ENCODE data around the gene TESK1. TPM values are rescaled to one million over a fixed set of nuclear protein-coding genes. Genes with fewer than 3 reads are reported as not detected.
"Not testable (repeated sequence)": the region's sequence is repeated elsewhere in the genome, so short reads cannot be mapped to it uniquely, and the experiment has no call there.

Gene TESK1
- total and polyA plus RNA-seq, 4 donors, result 13.7 to 46.9 (median 30.5) TPM

GRCh38 chr9:35575478-35575877, 29.6 kb upstream of the TESK1 start:
- peaks cover 0 to 4% (median 0%) of the 10 kb centered on the region in 4 donors for H3K9me3 ChIP-seq (ENCODE audit: control insufficient read depth in 4 of 4, insufficient read depth in 3 of 4, low read length in 3 of 4)
- ATAC-seq (ENCODE audit: insufficient read depth, low FRiP score), result no peak
- H3K27me3 ChIP-seq (ENCODE audit: control insufficient read depth in 3 of 3, insufficient read depth in 3 of 3, low read length in 2 of 3), result no peaks in the 10 kb centered on the region
- no peak overlapping the region for H3K4me3 ChIP-seq
- H3K9ac ChIP-seq (ENCODE audit: insufficient read depth in 1 of 2, low read length in 2 of 2), result no peak overlapping the region
- no peak for TF ChIP-seq CTCF (IDR thresholded peaks at IDR 0.05; ENCODE audit: control extremely low read depth, extremely low read depth)
- whole genome bisulfite sequencing, 2 donors, result 98 to 99% methylated on average over 5 of the region's 5 CpGs
- H3K4me1 ChIP-seq (ENCODE audit: control insufficient read depth in 5 of 5, insufficient read depth in 5 of 5, low read length in 5 of 5), result no peaks in the 10 kb centered on the region
- no peak for DNase-seq
- H3K27ac ChIP-seq (ENCODE audit: low read depth in 1 of 2, low read length in 1 of 2), result no peak overlapping the region
- H3K36me3 ChIP-seq (ENCODE audit: control insufficient read depth in 4 of 4, insufficient read depth in 4 of 4, low read length in 4 of 4), result no peaks in the 10 kb centered on the region

DNA sequence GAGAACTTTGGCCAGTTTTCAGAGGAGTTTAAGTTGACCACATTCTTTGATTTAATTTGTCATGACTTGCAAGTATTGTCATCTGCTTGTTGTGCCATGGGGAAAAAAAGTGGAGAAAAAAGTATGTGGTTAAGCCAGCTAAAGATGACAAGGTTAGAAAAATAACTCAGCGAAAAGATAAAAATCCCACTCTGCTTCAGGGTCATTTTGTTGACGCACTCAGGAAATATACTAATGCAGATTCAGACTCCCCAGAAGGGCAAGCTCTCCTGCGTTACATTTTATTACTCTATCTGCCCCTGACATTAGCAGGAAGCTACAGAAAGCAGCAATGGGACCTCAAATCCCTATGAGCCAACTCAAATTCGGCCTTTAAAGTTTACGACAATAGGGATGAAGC, 27.6 kb upstream of the TESK1 start:
- no peak for TF ChIP-seq CTCF (IDR thresholded peaks at IDR 0.05; ENCODE audit: control extremely low read depth, extremely low read depth)
- Histone ChIP-seq H3K27ac (ENCODE audit: low read depth in 1 of 2, low read length in 1 of 2) (no peak overlapping the region), H3K4me1 (ENCODE audit: control insufficient read depth in 5 of 5, insufficient read depth in 5 of 5, low read length in 5 of 5) (no peaks in the 10 kb centered on the region), H3K27me3 (ENCODE audit: control insufficient read depth in 3 of 3, insufficient read depth in 3 of 3, low read length in 2 of 3) (no peaks in the 10 kb centered on the region), H3K9ac (ENCODE audit: insufficient read depth in 1 of 2, low read length in 2 of 2) (no peak overlapping the region), H3K9me3 (ENCODE audit: control insufficient read depth in 4 of 4, insufficient read depth in 3 of 4, low read length in 3 of 4) (peaks cover 0 to 4% (median 0%) of the 10 kb centered on the region in 4 donors), H3K36me3 (ENCODE audit: control insufficient read depth in 4 of 4, insufficient read depth in 4 of 4, low read length in 4 of 4) (no peaks in the 10 kb centered on the region), H3K4me3 (no peak overlapping the region)
- 89% methylated on average over 5 of the region's 5 CpGs for WGBS, 2 donors
- no peak for DNase-seq
- no peak for ATAC-seq (ENCODE audit: insufficient read depth, low FRiP score)

DNA sequence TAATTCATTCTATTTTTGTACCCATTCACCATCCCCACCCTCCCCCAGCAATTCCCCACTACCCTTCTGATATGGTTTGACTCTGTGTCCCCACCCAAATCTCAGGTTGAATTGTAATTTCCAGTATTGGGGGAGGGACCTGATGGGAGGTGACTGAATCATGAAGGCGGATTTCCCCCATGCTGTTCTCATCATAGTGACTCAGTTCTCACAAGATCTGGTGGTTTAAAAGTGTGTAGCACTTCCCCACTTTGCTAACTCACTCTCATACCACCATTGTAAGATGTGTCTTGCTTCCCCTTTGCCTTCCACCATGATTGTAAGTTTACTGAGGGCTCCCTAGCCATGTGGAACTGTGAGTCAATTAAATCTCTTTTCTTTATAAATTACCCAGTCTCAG, 25.9 kb upstream of the TESK1 start:
- Histone ChIP-seq H3K9ac (ENCODE audit: insufficient read depth in 1 of 2, low read length in 2 of 2) (no peak overlapping the region), H3K9me3 (ENCODE audit: control insufficient read depth in 4 of 4, insufficient read depth in 3 of 4, low read length in 3 of 4) (peaks cover 0 to 4% (median 0%) of the 10 kb centered on the region in 4 donors), H3K36me3 (ENCODE audit: control insufficient read depth in 4 of 4, insufficient read depth in 4 of 4, low read length in 4 of 4) (no peaks in the 10 kb centered on the region), H3K27ac (ENCODE audit: low read depth in 1 of 2, low read length in 1 of 2) (no peak overlapping the region), H3K4me1 (ENCODE audit: control insufficient read depth in 5 of 5, insufficient read depth in 5 of 5, low read length in 5 of 5) (no peaks in the 10 kb centered on the region), H3K4me3 (no peak overlapping the region), H3K27me3 (ENCODE audit: control insufficient read depth in 3 of 3, insufficient read depth in 3 of 3, low read length in 2 of 3) (no peaks in the 10 kb centered on the region)
- ATAC-seq (ENCODE audit: insufficient read depth, low FRiP score), result no peak
- DNase-seq, result no peak
- TF ChIP-seq CTCF (IDR thresholded peaks at IDR 0.05; ENCODE audit: control extremely low read depth, extremely low read depth), result no peak
- 91 to 95% methylated on average over 1 of the region's 1 CpG for WGBS, 2 donors

- H3K27me3 ChIP-seq (ENCODE audit: control insufficient read depth in 3 of 3, insufficient read depth in 3 of 3, low read length in 2 of 3); DNase-seq; H3K4me1 ChIP-seq (ENCODE audit: control insufficient read depth in 5 of 5, insufficient read depth in 5 of 5, low read length in 5 of 5); H3K9me3 ChIP-seq (ENCODE audit: control insufficient read depth in 4 of 4, insufficient read depth in 3 of 4, low read length in 3 of 4); H3K9ac ChIP-seq (ENCODE audit: insufficient read depth in 1 of 2, low read length in 2 of 2); H3K27ac ChIP-seq (ENCODE audit: low read depth in 1 of 2, low read length in 1 of 2); H3K4me3 ChIP-seq; ATAC-seq (ENCODE audit: insufficient read depth, low FRiP score); H3K36me3 ChIP-seq (ENCODE audit: control insufficient read depth in 4 of 4, insufficient read depth in 4 of 4, low read length in 4 of 4): not testable (repeated sequence)
- WGBS, 2 donors, result 91% methylated on average over 1 of the region's 1 CpG
Observed at GRCh38 chr9:35579659-35580227, 25.3 kb upstream of the TESK1 start.

GRCh38 chr9:35583521-35583920, 21.5 kb upstream of the TESK1 start:
- not testable (repeated sequence) for H3K9me3 ChIP-seq (ENCODE audit: control insufficient read depth in 4 of 4, insufficient read depth in 3 of 4, low read length in 3 of 4); H3K27me3 ChIP-seq (ENCODE audit: control insufficient read depth in 3 of 3, insufficient read depth in 3 of 3, low read length in 2 of 3); DNase-seq; H3K9ac ChIP-seq (ENCODE audit: insufficient read depth in 1 of 2, low read length in 2 of 2); ATAC-seq (ENCODE audit: insufficient read depth, low FRiP score); H3K27ac ChIP-seq (ENCODE audit: low read depth in 1 of 2, low read length in 1 of 2); H3K4me3 ChIP-seq; H3K4me1 ChIP-seq (ENCODE audit: control insufficient read depth in 5 of 5, insufficient read depth in 5 of 5, low read length in 5 of 5); H3K36me3 ChIP-seq (ENCODE audit: control insufficient read depth in 4 of 4, insufficient read depth in 4 of 4, low read length in 4 of 4)
- WGBS, 2 donors, result 72 to 92% methylated on average over 6 of the region's 6 CpGs

DNA sequence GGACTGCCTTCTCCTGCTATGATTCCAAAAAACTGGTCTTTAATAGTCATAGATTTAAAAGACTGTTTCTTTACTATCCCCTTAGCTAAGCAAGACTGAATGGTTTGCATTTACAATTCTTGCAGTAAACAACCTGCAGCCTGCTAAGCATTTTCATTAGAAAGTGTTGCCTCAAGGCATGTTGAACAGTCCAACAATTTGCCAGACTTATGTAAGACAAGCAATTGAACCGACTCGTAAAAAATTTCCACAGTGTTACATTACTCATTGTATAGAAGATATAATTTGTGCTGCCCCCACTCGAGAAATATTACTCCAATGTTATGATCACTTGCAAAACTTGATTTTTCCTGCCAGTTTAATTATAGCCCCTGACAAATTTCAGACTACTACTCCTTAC, 20.4 kb upstream of the TESK1 start:
- 89 to 97% methylated on average over 3 of the region's 3 CpGs for WGBS, 2 donors
- H3K9ac ChIP-seq (ENCODE audit: insufficient read depth in 1 of 2, low read length in 2 of 2); H3K4me3 ChIP-seq; H3K27me3 ChIP-seq (ENCODE audit: control insufficient read depth in 3 of 3, insufficient read depth in 3 of 3, low read length in 2 of 3); H3K27ac ChIP-seq (ENCODE audit: low read depth in 1 of 2, low read length in 1 of 2); H3K9me3 ChIP-seq (ENCODE audit: control insufficient read depth in 4 of 4, insufficient read depth in 3 of 4, low read length in 3 of 4); H3K36me3 ChIP-seq (ENCODE audit: control insufficient read depth in 4 of 4, insufficient read depth in 4 of 4, low read length in 4 of 4); DNase-seq; H3K4me1 ChIP-seq (ENCODE audit: control insufficient read depth in 5 of 5, insufficient read depth in 5 of 5, low read length in 5 of 5); ATAC-seq (ENCODE audit: insufficient read depth, low FRiP score): not testable (repeated sequence)

All from lung (tissue), 12 donors.